PC-3 (cell line): ENCODE measurements around the gene FOXP4.

Source experiments
- CTCF ChIP-seq: fragments of 300-600 bp; sonication (generic); conservative IDR thresholded peaks from 2 replicates; pipeline ENCODE4 v1.5.1; 2017; ENCODE audit warnings: antibody characterized with exemption, low read depth, mild to moderate bottlenecking, low read length
- EZH2phosphoT487 ChIP-seq: fragments of 300-600 bp; sonication (generic); IDR thresholded peaks from 2 replicates; pipeline ENCODE4 v1.6.1; 2018; ENCODE audit warnings: mild to moderate bottlenecking, antibody characterized with exemption, low read length, borderline replicate concordance

GRCh38 chr6:41647061-41647511 lies 100.9 kb downstream of the FOXP4 start:
- TF ChIP-seq CTCF, result no peak
- TF ChIP-seq EZH2phosphoT487, result no peak
